WTC11 (cell line): Measurements from ENCODE around the gene KAZN. TPM values are rescaled to one million over a fixed set of nuclear protein-coding genes. Genes with fewer than 3 reads are reported as not detected.
A peak's percentile ranks its signal among the peaks of the same experiment; 100 is the strongest.

Experiments used
- ATAC-seq: fragments of 200-7000 bp; cut with Tn5 transposase; 2 replicates; pipeline ENCODE4 v1.10.0; 2021; ENCODE audit warnings: mild to moderate bottlenecking, moderate library complexity
- CTCF ChIA-PET: fragments of 300-600 bp; sonication (Branson Sonifier 250); formaldehyde crosslinking; loops from one replicate; lab custom pipeline; 2021; ENCODE audit warnings: antibody characterized with exemption; lab: Charles Lee
- POLR2A ChIA-PET: fragments of 350-600 bp; sonication (Branson Sonifier 250); formaldehyde crosslinking; loops from one replicate; lab custom pipeline; 2021; ENCODE audit warnings: antibody characterized with exemption; lab: Charles Lee
- DNase-seq: peaks from one replicate; pipeline ENCODE4 v3.0.0; 2021; ENCODE audit warnings: low spot score
- H3K27ac Mint-ChIP-seq: 2 replicates; pipeline ENCODE4 v1.8.0; 2021; ENCODE audit warnings: mixed read lengths
- H3K27me3 Mint-ChIP-seq: 2 replicates; pipeline ENCODE4 v1.8.0; 2021; ENCODE audit warnings: low read depth, mild to moderate bottlenecking, moderate library complexity, mixed read lengths
- H3K36me3 Mint-ChIP-seq: 2 replicates; pipeline ENCODE4 v1.8.0; 2021; ENCODE audit warnings: mixed read lengths
- H3K4me1 Mint-ChIP-seq: 2 replicates; pipeline ENCODE4 v1.8.0; 2022; ENCODE audit warnings: mixed read lengths
- H3K4me3 Mint-ChIP-seq: 2 replicates; pipeline ENCODE4 v1.8.0; 2021; ENCODE audit warnings: mild to moderate bottlenecking, moderate library complexity, mixed read lengths
- H3K9me3 Mint-ChIP-seq: 2 replicates; pipeline ENCODE4 v1.8.0; 2021; ENCODE audit warnings: mixed read lengths
- E2F1 ChIP-seq: sonication (generic); formaldehyde crosslinking; IDR thresholded peaks from 2 replicates; pipeline ENCODE4 v1.8.0; 2022; ENCODE audit warnings: mild to moderate bottlenecking, missing genetic modification reagents
- EMX1 ChIP-seq: fragments of 250-450 bp; sonication (Bioruptor Pico); IDR thresholded peaks from 2 replicates; pipeline ENCODE4 v1.8.0; 2021; ENCODE audit warnings: mild to moderate bottlenecking
- ESRRA ChIP-seq: sonication (generic); formaldehyde crosslinking; IDR thresholded peaks from 2 replicates; pipeline ENCODE4 v1.8.1; 2022; ENCODE audit warnings: mild to moderate bottlenecking, missing genetic modification reagents, borderline replicate concordance
- FOXK1 ChIP-seq: sonication (generic); formaldehyde crosslinking; IDR thresholded peaks from 2 replicates; pipeline ENCODE4 v1.8.0; 2022; ENCODE audit warnings: mild to moderate bottlenecking, moderate library complexity, missing genetic modification reagents
- FOXP1 ChIP-seq: sonication (generic); formaldehyde crosslinking; IDR thresholded peaks from 2 replicates; pipeline ENCODE4 v1.8.0; 2022; ENCODE audit warnings: missing genetic modification reagents, mild to moderate bottlenecking, moderate library complexity, borderline replicate concordance
- JUN ChIP-seq: sonication (generic); formaldehyde crosslinking; IDR thresholded peaks from 2 replicates; pipeline ENCODE4 v1.8.0; 2023; ENCODE audit warnings: mild to moderate bottlenecking, missing genetic modification reagents
- KAT7 ChIP-seq: sonication (generic); formaldehyde crosslinking; IDR thresholded peaks from 2 replicates; pipeline ENCODE4 v1.8.1; 2023; ENCODE audit warnings: missing genetic modification reagents, mild to moderate bottlenecking, borderline replicate concordance
- MAX ChIP-seq: sonication (generic); formaldehyde crosslinking; IDR thresholded peaks from 2 replicates; pipeline ENCODE4 v1.8.0; 2022; ENCODE audit warnings: mild to moderate bottlenecking, missing genetic modification reagents
- MYBL2 ChIP-seq: sonication (generic); formaldehyde crosslinking; IDR thresholded peaks from 2 replicates; pipeline ENCODE4 v1.8.1; 2023; ENCODE audit warnings: mild to moderate bottlenecking, moderate library complexity, missing genetic modification reagents
- NFATC4 ChIP-seq: fragments of 250-450 bp; sonication (Bioruptor Pico); IDR thresholded peaks from 2 replicates; pipeline ENCODE4 v1.9.0; 2021; ENCODE audit warnings: mild to moderate bottlenecking
- NFE2L1 ChIP-seq: sonication (generic); formaldehyde crosslinking; IDR thresholded peaks from 2 replicates; pipeline ENCODE4 v1.8.1; 2023; ENCODE audit warnings: missing genetic modification reagents
- NR1H2 ChIP-seq: sonication (generic); formaldehyde crosslinking; IDR thresholded peaks from 2 replicates; pipeline ENCODE4 v1.9.0; 2021; ENCODE audit warnings: mild to moderate bottlenecking, moderate library complexity, missing genetic modification reagents
- NR3C1 ChIP-seq: sonication (generic); formaldehyde crosslinking; conservative IDR thresholded peaks from 2 replicates; pipeline ENCODE4 v1.8.1; 2023; ENCODE audit warnings: low read depth, mild to moderate bottlenecking, missing genetic modification reagents
- PREB ChIP-seq: sonication (generic); formaldehyde crosslinking; IDR thresholded peaks from 2 replicates; pipeline ENCODE4 v1.8.1; 2022; ENCODE audit warnings: mild to moderate bottlenecking, missing genetic modification reagents, moderate library complexity, borderline replicate concordance
- RORB ChIP-seq: fragments of 250-450 bp; sonication (Bioruptor Pico); IDR thresholded peaks from 2 replicates; pipeline ENCODE4 v1.9.0; 2021; ENCODE audit warnings: mild to moderate bottlenecking
- SMAD4 ChIP-seq: sonication (generic); formaldehyde crosslinking; IDR thresholded peaks from 2 replicates; pipeline ENCODE4 v1.8.0; 2022; ENCODE audit warnings: mild to moderate bottlenecking, missing genetic modification reagents
- TEAD1 ChIP-seq: sonication (generic); formaldehyde crosslinking; IDR thresholded peaks from 2 replicates; pipeline ENCODE4 v1.8.0; 2022; ENCODE audit warnings: mild to moderate bottlenecking, missing genetic modification reagents
- TP53 ChIP-seq: sonication (generic); formaldehyde crosslinking; IDR thresholded peaks from 2 replicates; pipeline ENCODE4 v1.8.1; 2023; ENCODE audit warnings: mild to moderate bottlenecking, missing genetic modification reagents
- USF1 ChIP-seq: sonication (generic); formaldehyde crosslinking; IDR thresholded peaks from 2 replicates; pipeline ENCODE4 v1.8.0; 2022; ENCODE audit warnings: mild to moderate bottlenecking, missing genetic modification reagents
- ZBTB21 ChIP-seq: sonication (generic); formaldehyde crosslinking; IDR thresholded peaks from 2 replicates; pipeline ENCODE4 v1.8.1; 2023; ENCODE audit warnings: mild to moderate bottlenecking, missing genetic modification reagents, borderline replicate concordance
- ZNF138 ChIP-seq: sonication (generic); formaldehyde crosslinking; conservative IDR thresholded peaks from 2 replicates; pipeline ENCODE4 v1.8.1; 2022; ENCODE audit warnings: mild to moderate bottlenecking, moderate library complexity, missing genetic modification reagents
- ZNF396 ChIP-seq: fragments of 250-450 bp; sonication (Bioruptor Pico); IDR thresholded peaks from 2 replicates; pipeline ENCODE4 v1.8.0; 2021; ENCODE audit warnings: mild to moderate bottlenecking, moderate library complexity, borderline replicate concordance
- total RNA-seq: library from RNA; stranded (reverse); gene quantifications from 3 replicates; pipeline ENCODE4 v1.2.3, GENCODE V29; 2021
- TF ChIP-seq, protein P1 (sequence below): fragments of 250-450 bp; sonication (Bioruptor Pico); IDR thresholded peaks from 2 replicates; pipeline ENCODE4 v2.1.2; 2022; ENCODE audit warnings: mild to moderate bottlenecking, moderate library complexity
- TF ChIP-seq, protein P2 (sequence below): fragments of 200-600 bp; IDR thresholded peaks from 2 replicates; pipeline ENCODE4 v1.8.0; 2022; ENCODE audit warnings: antibody characterized with exemption
- TF ChIP-seq, protein P3 (sequence below): sonication (generic); formaldehyde crosslinking; IDR thresholded peaks from 2 replicates; pipeline ENCODE4 v1.8.1; 2023; ENCODE audit warnings: mild to moderate bottlenecking, missing genetic modification reagents
- TF ChIP-seq, protein P4 (sequence below): sonication (generic); formaldehyde crosslinking; IDR thresholded peaks from 2 replicates; pipeline ENCODE4 v1.8.0; 2023; ENCODE audit warnings: missing genetic modification reagents
- TF ChIP-seq, protein P5 (sequence below): sonication (generic); formaldehyde crosslinking; IDR thresholded peaks from 2 replicates; pipeline ENCODE4 v1.8.1; 2022; ENCODE audit warnings: low read depth, mild to moderate bottlenecking, moderate library complexity, missing genetic modification reagents, borderline replicate concordance

Gene KAZN
- total RNA-seq, 1 experiment from 2014 or later: 19.9 TPM

- ATAC-seq: 0 out of 2 replicates have a peak, but pooled peaks have one; percentile 46
- CTCF ChIA-PET: interaction anchor here (0.7 to 1.4 kb wide), 9 partner anchors 9 to 107 kb away, joined by 3 to 7 read pairs (median 3); no protein-coding TSS in a partner anchor
These were observed 384.8 kb downstream of the KAZN start for GRCh38 chr1:14983277-14983676.

DNA sequence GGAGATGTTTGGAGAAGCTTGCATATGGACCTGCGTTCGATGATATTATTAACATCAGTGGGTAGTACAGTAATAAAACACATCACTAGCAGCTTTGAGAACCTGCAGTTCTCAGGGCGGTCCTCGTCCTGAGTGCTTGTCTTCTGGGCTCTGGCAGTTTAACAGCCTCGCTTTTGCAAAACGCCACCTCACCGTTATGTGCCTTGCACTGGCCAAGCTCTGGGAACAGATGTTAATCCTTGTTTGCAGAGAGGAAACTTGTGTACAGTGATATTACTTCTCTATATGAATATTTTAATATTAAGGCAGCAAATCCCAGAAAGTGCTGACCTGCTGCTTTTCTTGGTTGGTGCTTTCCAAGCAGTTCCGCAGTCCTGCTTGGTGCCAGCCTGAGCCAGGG lies 387.7 kb downstream of the KAZN start:
- no peaks in the 10 kb centered on the region for H3K27me3 Mint-ChIP-seq
- no peaks in the 10 kb centered on the region for H3K36me3 Mint-ChIP-seq
- no peaks in the 10 kb centered on the region for H3K9me3 Mint-ChIP-seq
- ATAC-seq: no peak
- H3K4me3 Mint-ChIP-seq: no peak overlapping the region
- H3K4me1 Mint-ChIP-seq: no peaks in the 10 kb centered on the region
- no peak for DNase-seq
- ChIA-PET POLR2A (no interaction called here), CTCF (interaction anchor here (1.0 kb wide), 1 partner anchor 23 kb away, joined by 3 read pairs; no protein-coding TSS in a partner anchor)
- H3K27ac Mint-ChIP-seq: no peak overlapping the region
- TF ChIP-seq TP53 (CRISPR knock-in tag) (no peak), EMX1 (no peak), MYBL2 (CRISPR knock-in tag) (no peak), ESRRA (no peak), FOXP1 (CRISPR knock-in tag) (no peak), FOXK1 (CRISPR knock-in tag) (no peak), NR1H2 (CRISPR knock-in tag) (no peak), JUN (CRISPR knock-in tag) (no peak), ZNF396 (CRISPR knock-in tag) (no peak), ZBTB21 (no peak)
- TF ChIP-seq, protein P1, sequence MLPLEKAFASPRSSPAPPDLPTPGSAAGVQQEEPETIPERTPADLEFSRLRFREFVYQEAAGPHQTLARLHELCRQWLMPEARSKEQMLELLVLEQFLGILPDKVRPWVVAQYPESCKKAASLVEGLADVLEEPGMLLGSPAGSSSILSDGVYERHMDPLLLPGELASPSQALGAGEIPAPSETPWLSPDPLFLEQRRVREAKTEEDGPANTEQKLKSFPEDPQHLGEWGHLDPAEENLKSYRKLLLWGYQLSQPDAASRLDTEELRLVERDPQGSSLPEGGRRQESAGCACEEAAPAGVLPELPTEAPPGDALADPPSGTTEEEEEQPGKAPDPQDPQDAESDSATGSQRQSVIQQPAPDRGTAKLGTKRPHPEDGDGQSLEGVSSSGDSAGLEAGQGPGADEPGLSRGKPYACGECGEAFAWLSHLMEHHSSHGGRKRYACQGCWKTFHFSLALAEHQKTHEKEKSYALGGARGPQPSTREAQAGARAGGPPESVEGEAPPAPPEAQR (CRISPR knock-in tag): no peak
- TF ChIP-seq, protein P2, sequence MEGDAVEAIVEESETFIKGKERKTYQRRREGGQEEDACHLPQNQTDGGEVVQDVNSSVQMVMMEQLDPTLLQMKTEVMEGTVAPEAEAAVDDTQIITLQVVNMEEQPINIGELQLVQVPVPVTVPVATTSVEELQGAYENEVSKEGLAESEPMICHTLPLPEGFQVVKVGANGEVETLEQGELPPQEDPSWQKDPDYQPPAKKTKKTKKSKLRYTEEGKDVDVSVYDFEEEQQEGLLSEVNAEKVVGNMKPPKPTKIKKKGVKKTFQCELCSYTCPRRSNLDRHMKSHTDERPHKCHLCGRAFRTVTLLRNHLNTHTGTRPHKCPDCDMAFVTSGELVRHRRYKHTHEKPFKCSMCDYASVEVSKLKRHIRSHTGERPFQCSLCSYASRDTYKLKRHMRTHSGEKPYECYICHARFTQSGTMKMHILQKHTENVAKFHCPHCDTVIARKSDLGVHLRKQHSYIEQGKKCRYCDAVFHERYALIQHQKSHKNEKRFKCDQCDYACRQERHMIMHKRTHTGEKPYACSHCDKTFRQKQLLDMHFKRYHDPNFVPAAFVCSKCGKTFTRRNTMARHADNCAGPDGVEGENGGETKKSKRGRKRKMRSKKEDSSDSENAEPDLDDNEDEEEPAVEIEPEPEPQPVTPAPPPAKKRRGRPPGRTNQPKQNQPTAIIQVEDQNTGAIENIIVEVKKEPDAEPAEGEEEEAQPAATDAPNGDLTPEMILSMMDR: no peak

More at GRCh38 chr1:14983277-14983676, 384.8 kb downstream of the KAZN start:
- DNase-seq: peak; percentile 57
- 0 out of 2 replicates have a peak, but pooled peaks cover 3% of the 10 kb centered on the region for H3K4me1 Mint-ChIP-seq
- no peak overlapping the region for H3K27ac Mint-ChIP-seq
- no peaks in the 10 kb centered on the region for H3K9me3 Mint-ChIP-seq
- no peaks in the 10 kb centered on the region for H3K27me3 Mint-ChIP-seq
- POLR2A ChIA-PET: no interaction called here
- H3K36me3 Mint-ChIP-seq: no peaks in the 10 kb centered on the region
- no peak overlapping the region for H3K4me3 Mint-ChIP-seq
- TF ChIP-seq SMAD4 (CRISPR knock-in tag): no peak
- no peak for TF ChIP-seq TEAD1 (CRISPR knock-in tag)
- TF ChIP-seq NR3C1 (CRISPR knock-in tag): no peak
- no peak for TF ChIP-seq KAT7 (CRISPR knock-in tag)
- TF ChIP-seq, protein P3, sequence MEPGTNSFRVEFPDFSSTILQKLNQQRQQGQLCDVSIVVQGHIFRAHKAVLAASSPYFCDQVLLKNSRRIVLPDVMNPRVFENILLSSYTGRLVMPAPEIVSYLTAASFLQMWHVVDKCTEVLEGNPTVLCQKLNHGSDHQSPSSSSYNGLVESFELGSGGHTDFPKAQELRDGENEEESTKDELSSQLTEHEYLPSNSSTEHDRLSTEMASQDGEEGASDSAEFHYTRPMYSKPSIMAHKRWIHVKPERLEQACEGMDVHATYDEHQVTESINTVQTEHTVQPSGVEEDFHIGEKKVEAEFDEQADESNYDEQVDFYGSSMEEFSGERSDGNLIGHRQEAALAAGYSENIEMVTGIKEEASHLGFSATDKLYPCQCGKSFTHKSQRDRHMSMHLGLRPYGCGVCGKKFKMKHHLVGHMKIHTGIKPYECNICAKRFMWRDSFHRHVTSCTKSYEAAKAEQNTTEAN (CRISPR knock-in tag): no peak
- no peak for TF ChIP-seq MAX (CRISPR knock-in tag)
- no peak for TF ChIP-seq USF1 (CRISPR knock-in tag)
- TF ChIP-seq E2F1 (CRISPR knock-in tag): no peak
- no peak for TF ChIP-seq NFE2L1 (CRISPR knock-in tag)
- TF ChIP-seq, protein P4, sequence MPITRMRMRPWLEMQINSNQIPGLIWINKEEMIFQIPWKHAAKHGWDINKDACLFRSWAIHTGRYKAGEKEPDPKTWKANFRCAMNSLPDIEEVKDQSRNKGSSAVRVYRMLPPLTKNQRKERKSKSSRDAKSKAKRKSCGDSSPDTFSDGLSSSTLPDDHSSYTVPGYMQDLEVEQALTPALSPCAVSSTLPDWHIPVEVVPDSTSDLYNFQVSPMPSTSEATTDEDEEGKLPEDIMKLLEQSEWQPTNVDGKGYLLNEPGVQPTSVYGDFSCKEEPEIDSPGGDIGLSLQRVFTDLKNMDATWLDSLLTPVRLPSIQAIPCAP (CRISPR knock-in tag): no peak
- no peak for TF ChIP-seq RORB (CRISPR knock-in tag)
- TF ChIP-seq, protein P5, sequence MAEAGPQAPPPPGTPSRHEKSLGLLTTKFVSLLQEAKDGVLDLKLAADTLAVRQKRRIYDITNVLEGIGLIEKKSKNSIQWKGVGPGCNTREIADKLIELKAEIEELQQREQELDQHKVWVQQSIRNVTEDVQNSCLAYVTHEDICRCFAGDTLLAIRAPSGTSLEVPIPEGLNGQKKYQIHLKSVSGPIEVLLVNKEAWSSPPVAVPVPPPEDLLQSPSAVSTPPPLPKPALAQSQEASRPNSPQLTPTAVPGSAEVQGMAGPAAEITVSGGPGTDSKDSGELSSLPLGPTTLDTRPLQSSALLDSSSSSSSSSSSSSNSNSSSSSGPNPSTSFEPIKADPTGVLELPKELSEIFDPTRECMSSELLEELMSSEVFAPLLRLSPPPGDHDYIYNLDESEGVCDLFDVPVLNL (CRISPR knock-in tag): no peak
- TF ChIP-seq NFATC4: no peak
- TF ChIP-seq PREB: no peak
- no peak for TF ChIP-seq ZNF138 (CRISPR knock-in tag)
